GM21529 (cell line): Measurements from ENCODE around the gene GDNF.
"Not testable (repeated sequence)": the region's sequence is repeated elsewhere in the genome, so short reads cannot be mapped to it uniquely, and the experiment has no call there.

Source experiments
- ATAC-seq: cut with Tn5 transposase; IDR thresholded peaks from one replicate; pipeline ENCODE4 v1.9.1; 2021; ENCODE audit not compliant: unreplicated experiment

The GDNF gene

GRCh38 chr5:37816883-37817282, 23.0 kb downstream of the GDNF start:
- ATAC-seq = no peak

- ATAC-seq = no peak
Measured at GRCh38 chr5:37816331-37816730, 23.5 kb downstream of the GDNF start.

- ATAC-seq = no peak
Measured at GRCh38 chr5:37815913-37816312, 23.9 kb downstream of the GDNF start.

GRCh38 chr5:37814699-37815098, 25.1 kb downstream of the GDNF start:
- ATAC-seq = peak; percentile 41

- ATAC-seq = no peak
Measured at GRCh38 chr5:37812365-37812764, 27.5 kb downstream of the GDNF start.

GRCh38 chr5:37811866-37812265, 28.0 kb downstream of the GDNF start:
- no peak for ATAC-seq

GRCh38 chr5:37810311-37810710, 29.5 kb downstream of the GDNF start:
- ATAC-seq = no peak

GRCh38 chr5:37808945-37809344, 30.9 kb downstream of the GDNF start:
- no peak for ATAC-seq

- no peak for ATAC-seq
Measured at GRCh38 chr5:37807621-37808301, 32.1 kb downstream of the GDNF start.

- no peak for ATAC-seq
Measured at GRCh38 chr5:37807015-37807414, 32.8 kb downstream of the GDNF start.

GRCh38 chr5:37806476-37806875, 33.4 kb downstream of the GDNF start:
- no peak for ATAC-seq

- ATAC-seq = no peak
Measured at GRCh38 chr5:37806016-37806415, 33.8 kb downstream of the GDNF start.

- no peak for ATAC-seq
Measured at GRCh38 chr5:37804401-37804800, 35.4 kb downstream of the GDNF start.

- ATAC-seq = no peak
Measured at GRCh38 chr5:37803487-37803886, 36.4 kb downstream of the GDNF start.

- no peak for ATAC-seq
Measured at GRCh38 chr5:37801521-37801920, 38.3 kb downstream of the GDNF start.

- ATAC-seq = no peak
Measured at GRCh38 chr5:37799865-37800421, 39.9 kb downstream of the GDNF start.

- ATAC-seq = not testable (repeated sequence)
Measured at GRCh38 chr5:37796435-37796834, 43.4 kb downstream of the GDNF start.

GRCh38 chr5:37795292-37795691, 44.5 kb downstream of the GDNF start:
- not testable (repeated sequence) for ATAC-seq

- no peak for ATAC-seq
Measured at GRCh38 chr5:37792975-37793631, 46.7 kb downstream of the GDNF start.

- ATAC-seq = no peak
Measured at GRCh38 chr5:37791321-37791720, 48.5 kb downstream of the GDNF start.

GRCh38 chr5:37789991-37790390, 49.9 kb downstream of the GDNF start:
- ATAC-seq = no peak

- no peak for ATAC-seq
Measured at GRCh38 chr5:37787742-37788141, 52.1 kb downstream of the GDNF start.
